GM18517 (cell line): ENCODE data around the gene SH3GLB1.
A peak's percentile ranks its signal among the peaks of the same experiment; 100 is the strongest.

Experiments used
- ATAC-seq: cut with Tn5 transposase; IDR thresholded peaks from one replicate; pipeline ENCODE4 v1.9.1; 2021; ENCODE audit warnings: mild to moderate bottlenecking, moderate library complexity; ENCODE audit not compliant: unreplicated experiment

SH3GLB1 gene

DNA sequence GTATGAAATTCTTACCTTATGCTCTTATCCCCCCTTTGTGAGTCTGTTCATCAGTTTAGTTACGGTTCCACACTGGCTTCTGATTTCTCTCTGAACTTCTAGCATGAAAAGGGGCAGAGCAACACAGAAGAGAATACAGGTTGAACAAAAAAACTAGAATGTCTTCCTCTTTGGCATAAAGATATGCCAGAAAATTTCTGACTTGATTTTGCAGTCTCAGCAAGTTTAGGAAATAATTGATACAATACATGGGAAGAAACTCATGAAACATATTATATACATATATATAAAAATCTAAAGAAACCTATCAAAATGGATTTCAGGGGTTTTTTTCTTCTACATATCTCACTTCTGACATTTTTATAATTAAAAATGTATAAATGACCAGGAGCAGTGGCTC is 27.0 kb downstream of the SH3GLB1 start:
- ATAC-seq: no peak

GRCh38 chr1:86733340-86733739 is 29.0 kb downstream of the SH3GLB1 start:
- no peak for ATAC-seq

DNA sequence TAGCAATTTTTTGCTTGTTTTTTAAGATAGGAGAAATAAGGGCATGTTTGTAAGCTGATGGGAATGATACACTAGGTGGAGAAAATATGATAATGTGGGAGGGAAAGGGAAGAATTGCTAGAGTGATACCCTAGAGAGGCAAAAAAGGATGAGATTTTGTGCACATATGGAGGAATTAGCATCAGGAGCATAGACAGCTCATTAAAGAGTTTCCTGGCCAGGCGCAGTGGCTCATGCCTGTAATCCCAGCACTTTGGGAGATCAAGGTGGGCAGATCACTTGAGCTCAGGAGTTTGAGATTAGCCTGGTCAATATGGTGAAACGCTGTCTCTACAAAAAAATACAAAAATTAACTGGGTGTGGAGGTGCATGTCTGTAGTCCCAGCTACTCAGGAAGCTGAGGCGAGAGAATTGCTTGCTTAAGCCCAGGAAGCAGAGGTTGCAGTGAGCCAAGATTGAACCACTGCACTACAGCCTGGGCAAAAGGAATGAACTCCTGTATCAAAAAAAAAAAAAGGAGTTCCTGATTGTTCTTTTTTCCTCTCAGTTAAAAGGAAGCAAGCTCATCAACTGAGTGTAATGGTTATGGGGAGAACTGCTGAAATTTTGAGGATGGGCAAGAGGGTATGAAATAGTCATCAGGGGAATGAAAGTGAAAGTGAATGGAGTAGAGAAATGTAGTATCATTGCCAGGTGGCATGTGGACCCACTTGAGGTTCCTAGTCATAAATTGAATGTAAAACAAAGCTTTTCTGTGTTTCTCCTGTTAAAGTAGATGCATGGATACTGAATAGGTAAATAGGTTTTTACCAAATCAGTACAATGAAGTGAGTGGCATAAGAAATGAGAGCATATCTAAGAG is 35.5 kb downstream of the SH3GLB1 start:
- ATAC-seq: peak; percentile 85

DNA sequence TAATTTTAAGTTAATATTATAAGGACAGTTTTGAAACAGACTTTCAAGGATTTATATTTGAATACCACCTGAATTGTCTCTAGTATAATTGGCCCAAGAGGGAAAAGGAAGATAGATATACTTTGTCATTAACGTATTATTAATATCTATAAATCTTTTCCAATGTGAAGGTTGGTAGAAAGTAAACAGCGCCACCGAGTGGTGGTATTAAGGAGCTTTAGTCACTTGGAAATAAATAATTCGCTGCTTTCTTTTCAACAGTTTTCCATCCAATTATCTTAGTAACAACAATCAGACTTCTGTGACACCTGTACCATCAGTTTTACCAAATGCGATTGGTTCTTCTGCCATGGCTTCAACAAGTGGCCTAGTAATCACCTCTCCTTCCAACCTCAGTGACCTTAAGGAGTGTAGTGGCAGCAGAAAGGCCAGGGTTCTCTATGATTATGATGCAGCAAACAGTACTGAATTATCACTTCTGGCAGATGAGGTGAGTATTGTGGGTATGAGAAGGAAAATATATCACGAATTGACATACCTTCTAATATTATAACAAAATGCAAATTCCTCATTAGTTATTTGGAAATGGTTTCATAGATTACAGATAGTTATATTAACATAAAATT is 37.7 kb downstream of the SH3GLB1 start:
- no peak for ATAC-seq

- ATAC-seq: no peak
Observed at GRCh38 chr1:86747304-86747703, 42.9 kb downstream of the SH3GLB1 start.

DNA sequence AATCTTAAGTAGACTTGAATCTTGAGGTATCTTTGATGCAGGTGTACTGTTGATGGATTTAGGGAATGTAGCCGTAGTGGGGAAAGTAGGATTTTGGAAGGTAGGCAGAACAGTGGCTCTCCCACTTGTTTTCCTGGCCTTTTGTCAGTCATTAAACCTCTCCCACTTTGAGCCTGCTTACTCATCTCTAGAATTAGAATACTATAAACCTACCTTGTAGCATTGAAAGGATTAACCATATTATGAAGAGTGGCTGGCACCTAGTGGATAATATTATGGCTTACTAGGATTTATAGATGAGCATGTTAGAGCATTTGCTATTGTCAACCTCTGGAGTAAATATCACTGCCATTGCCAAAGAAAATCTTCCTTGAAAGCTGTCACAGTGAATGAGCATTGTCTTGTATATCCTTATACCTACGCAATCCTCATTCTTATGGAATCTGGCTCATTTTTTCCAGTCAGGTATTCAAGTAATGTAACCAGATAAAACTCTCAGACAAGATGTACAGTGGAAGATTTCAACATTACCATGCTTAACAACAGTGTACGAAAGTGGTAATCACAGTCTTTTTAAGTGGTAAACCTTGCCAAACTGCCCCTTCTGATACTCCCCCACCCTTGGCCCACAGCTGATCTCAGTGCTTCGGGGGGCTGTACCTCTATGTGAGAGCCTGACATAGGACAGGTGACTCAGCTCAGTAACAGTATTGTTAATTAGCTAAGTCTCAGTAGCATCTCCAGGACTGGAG is 44.4 kb downstream of the SH3GLB1 start:
- no peak for ATAC-seq

DNA sequence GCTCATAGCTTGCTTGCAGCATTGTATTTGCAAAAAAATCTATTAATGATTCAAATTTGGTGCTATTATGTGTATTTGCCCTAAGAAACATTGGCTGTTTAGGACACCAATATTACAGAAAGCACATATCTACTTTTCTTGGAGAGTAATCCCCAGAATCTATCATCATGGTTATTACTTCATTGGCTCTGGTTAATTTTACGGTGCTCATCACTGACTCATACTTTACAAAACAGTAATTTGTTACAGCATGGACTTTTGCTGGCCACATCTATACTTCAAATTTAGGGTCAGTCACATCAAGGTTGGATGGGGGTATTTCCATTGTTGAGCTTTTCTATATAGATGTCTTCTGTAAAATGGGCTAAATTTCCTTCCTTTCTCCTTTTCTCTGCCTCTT is 45.7 kb downstream of the SH3GLB1 start:
- no peak for ATAC-seq

DNA sequence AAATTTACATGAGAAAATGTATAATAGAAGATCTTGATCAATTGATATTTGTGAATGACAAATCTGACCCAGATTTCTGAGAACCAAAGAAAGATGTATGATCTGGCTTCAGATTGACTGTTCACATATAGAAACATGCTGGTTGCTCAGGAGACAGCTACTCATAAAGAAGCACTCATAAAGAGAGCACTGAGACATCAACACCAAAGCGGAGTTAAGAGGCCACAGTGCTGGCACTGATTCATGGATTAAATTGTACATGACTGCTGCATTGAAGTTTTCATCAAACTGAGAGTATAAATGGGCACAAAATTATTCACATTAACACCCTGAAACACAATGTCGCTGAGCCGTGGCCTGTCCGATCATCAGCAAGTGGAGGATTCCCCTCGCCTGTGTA is 46.2 kb downstream of the SH3GLB1 start:
- ATAC-seq: no peak

GRCh38 chr1:86751923-86752322 is 47.5 kb downstream of the SH3GLB1 start:
- no peak for ATAC-seq

- no peak for ATAC-seq
Observed at GRCh38 chr1:86753700-86754099, 49.3 kb downstream of the SH3GLB1 start.

GRCh38 chr1:86754265-86754974 is 50.0 kb downstream of the SH3GLB1 start:
- ATAC-seq: no peak

DNA sequence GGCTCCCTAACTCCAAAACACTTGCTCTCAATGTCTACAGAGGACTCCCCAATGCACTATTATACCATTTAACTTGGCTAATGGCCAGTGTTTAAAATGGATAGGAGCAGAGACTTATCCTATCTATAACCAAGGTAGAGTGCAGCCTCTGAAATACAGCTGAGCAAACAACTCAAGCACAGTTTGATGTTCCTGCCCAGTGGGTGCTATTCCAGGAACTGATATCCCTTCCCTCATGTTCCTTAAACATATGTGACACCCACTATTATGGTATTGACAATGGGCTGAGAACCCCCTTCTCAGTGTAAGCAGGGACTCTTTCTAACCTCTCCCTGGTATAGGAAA is 51.7 kb downstream of the SH3GLB1 start:
- ATAC-seq: no peak

DNA sequence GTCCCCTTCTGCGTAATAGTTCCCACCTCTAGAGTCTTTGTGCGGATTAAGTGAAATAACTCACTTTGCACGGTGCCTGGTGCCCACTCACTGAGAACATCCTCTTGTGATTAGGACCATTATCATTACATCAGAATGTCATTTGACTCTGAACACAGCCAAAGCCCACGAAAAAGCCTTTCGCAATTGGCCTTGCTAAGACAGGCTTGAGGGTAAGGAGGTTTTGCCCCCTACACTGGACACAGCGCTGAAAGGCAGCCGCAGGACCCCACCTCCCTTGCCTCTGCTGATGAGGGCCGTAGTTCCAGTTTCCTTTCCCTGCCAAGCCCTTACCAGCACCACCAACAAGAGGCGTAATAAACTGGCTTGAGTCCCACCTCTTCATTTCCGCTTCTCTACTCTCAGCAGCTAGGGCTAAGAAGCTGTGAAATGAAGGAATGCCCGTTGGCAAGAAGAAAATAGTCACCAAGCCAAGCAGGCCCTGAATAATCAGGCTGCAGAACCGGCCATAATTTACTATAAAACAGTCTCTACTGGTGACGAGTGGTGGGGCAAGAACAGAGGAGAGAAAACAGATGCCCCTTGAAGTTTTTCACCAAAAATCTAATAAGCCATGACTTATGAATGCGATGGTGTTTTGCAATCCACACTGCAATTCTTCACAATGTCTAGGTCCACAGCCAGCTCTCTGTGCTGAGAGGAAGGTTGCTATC is 53.1 kb downstream of the SH3GLB1 start:
- no peak for ATAC-seq

DNA sequence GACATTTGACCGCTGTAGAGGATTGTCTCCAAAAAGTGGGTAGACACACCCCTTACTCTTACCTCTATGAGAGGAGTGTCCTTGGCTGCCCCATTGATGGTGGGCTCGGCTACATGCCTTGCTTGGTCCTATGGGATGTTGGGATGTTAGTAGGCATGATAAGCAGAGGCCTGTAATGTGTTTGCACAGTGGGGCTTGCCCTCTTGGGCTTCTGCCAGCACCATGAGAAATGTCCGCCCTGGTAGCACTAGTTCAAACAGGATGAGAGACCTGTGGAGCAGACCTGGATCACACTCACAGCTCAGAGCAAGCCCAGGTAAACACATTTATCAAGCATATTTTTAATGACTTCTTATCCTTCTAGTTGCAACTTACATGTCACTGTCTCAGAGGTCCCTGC is 54.2 kb downstream of the SH3GLB1 start:
- ATAC-seq: no peak

GRCh38 chr1:86760199-86760598 is 55.8 kb downstream of the SH3GLB1 start:
- no peak for ATAC-seq

- no peak for ATAC-seq
Observed at GRCh38 chr1:86762336-86762735, 58.0 kb downstream of the SH3GLB1 start.

DNA sequence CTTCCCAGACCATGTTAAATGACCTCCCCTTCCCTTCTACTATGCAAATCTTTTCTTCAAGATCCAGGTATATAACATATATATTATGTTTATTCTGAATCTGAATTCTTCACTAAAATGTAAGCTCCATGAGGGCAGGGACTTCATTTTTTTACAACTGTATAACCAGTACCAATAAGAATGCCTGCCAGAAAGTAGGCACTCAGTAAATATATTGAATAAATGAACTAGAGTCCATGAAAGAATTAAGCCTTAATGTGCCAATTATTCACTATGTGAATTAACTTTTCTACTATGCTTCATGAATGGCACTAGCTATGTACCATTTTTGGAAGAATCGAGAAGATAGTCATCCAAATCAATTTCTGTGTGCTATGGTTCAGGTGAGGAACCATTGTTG is 60.1 kb downstream of the SH3GLB1 start:
- ATAC-seq: no peak

GRCh38 chr1:86765073-86765472 is 60.7 kb downstream of the SH3GLB1 start:
- no peak for ATAC-seq

- no peak for ATAC-seq
Observed at GRCh38 chr1:86765674-86766073, 61.3 kb downstream of the SH3GLB1 start.

- no peak for ATAC-seq
Observed at GRCh38 chr1:86768554-86768953, 64.2 kb downstream of the SH3GLB1 start.

DNA sequence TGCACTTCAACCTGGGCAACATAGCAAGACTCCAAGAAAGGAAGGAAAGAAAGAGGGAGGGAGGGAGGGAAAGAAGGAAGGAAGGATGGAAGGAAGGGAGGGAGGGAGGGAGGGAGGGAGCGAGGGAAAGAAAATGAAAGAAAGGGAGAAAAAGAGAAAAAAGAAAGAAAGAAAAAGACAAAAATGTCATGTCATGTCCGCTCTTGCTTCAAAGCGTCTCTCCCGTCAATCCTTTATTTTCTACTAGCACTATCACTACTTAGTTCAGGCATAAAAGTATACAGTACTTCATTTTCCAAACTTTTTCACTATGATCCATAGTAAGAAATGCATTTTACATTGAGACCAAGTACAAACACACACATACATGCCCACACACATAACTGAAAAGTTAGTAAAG is 64.7 kb downstream of the SH3GLB1 start:
- ATAC-seq: no peak
